Raji (cell line): ENCODE data around the gene ORM2.
A peak's percentile ranks its signal among the peaks of the same experiment; 100 is the strongest.

Experiments
- POLR2A ChIP-seq: IDR thresholded peaks from 2 replicates; pipeline ENCODE4 v1.6.1; 2011; ENCODE audit warnings: low read depth, low read length, control low read depth; ENCODE audit not compliant: insufficient read depth

Gene ORM2

GRCh38 chr9:114341991-114342390, 12.3 kb downstream of the ORM2 start:
- no peak for TF ChIP-seq POLR2A

- no peak for TF ChIP-seq POLR2A
These were observed 13.2 kb downstream of the ORM2 start for GRCh38 chr9:114342755-114343440.

- TF ChIP-seq POLR2A, result no peak
These were observed 14.0 kb downstream of the ORM2 start for GRCh38 chr9:114343471-114344187.

GRCh38 chr9:114344188-114344566, 14.5 kb downstream of the ORM2 start:
- TF ChIP-seq POLR2A, result no peak

- TF ChIP-seq POLR2A, result no peak
These were observed 15.0 kb downstream of the ORM2 start for GRCh38 chr9:114344692-114345091.

- no peak for TF ChIP-seq POLR2A
These were observed 15.9 kb downstream of the ORM2 start for GRCh38 chr9:114345493-114346065.

GRCh38 chr9:114346146-114346545, 16.5 kb downstream of the ORM2 start:
- no peak for TF ChIP-seq POLR2A

- no peak for TF ChIP-seq POLR2A
These were observed 18.0 kb downstream of the ORM2 start for GRCh38 chr9:114347675-114348074.

GRCh38 chr9:114348261-114348905, 18.7 kb downstream of the ORM2 start:
- no peak for TF ChIP-seq POLR2A

- peak; percentile 25; the same call in 1 of the 2 replicates for TF ChIP-seq POLR2A
These were observed 19.3 kb downstream of the ORM2 start for GRCh38 chr9:114348906-114349482.

GRCh38 chr9:114349713-114350480, 20.2 kb downstream of the ORM2 start:
- TF ChIP-seq POLR2A, result no peak

- TF ChIP-seq POLR2A, result no peak
These were observed 21.1 kb downstream of the ORM2 start for GRCh38 chr9:114350636-114351401.

- no peak for TF ChIP-seq POLR2A
These were observed 22.3 kb downstream of the ORM2 start for GRCh38 chr9:114351932-114352331.

- no peak for TF ChIP-seq POLR2A
These were observed 26.2 kb downstream of the ORM2 start for GRCh38 chr9:114355821-114356220.
